Erythroblast (primary cell): ENCODE data around the gene ING4.

Experiments used
- GATA1 ChIP-seq: IDR thresholded peaks from 2 replicates; pipeline ENCODE4 v1.6.1; 2011; ENCODE audit warnings: low read depth, mild to moderate bottlenecking, control low read depth, low read length, moderate library complexity
- POLR2A ChIP-seq: IDR thresholded peaks from 2 replicates; pipeline ENCODE4 v1.6.1; 2011; ENCODE audit warnings: mild to moderate bottlenecking, low read length

DNA sequence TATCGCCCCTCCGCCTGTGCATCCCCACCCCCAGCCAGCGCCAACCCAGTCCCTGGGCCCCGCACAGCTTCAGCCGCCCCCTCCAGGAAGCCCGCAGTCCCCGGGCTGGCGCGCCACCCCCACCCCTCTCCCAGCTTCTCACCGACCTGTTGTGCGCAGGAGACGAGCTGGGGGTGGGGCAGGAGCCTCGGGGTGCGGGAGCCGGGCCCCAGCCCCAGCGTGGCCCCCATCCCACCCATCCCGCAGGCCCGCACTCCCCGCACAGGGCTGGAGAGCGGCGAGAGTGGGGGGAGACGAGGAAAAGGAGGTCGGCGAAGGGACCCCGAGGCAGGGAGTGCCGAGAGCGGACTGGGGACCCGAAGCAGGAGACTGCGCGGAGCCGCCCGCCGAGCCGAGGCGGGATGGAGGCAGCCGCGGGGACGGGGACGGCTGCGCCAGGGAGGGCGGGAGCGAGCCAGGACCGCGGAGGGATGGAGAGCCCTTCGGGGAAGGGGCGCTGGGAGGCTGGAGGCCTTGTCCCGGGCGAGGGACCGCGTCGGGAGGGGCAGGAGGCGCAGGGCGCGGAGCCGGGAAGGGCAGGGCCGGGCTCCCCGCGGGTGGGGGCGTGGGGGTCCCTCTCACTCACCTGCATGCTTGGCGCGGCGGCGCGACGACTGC lies 37.2 kb upstream of the ING4 start:
- TF ChIP-seq POLR2A = no peak
- no peak for TF ChIP-seq GATA1
